HCT116 (cell line): ENCODE data around the gene DHRSX. TPM values are rescaled to one million over a fixed set of nuclear protein-coding genes. Genes with fewer than 3 reads are reported as not detected.

ENCODE experiments used
- ATAC-seq: fragments of 200-7000 bp; cut with Tn5 transposase; 2 replicates; pipeline ENCODE4 v1.9.1; 2020; ENCODE audit warnings: mild to moderate bottlenecking, moderate library complexity
- BruUV-seq: library from RNA; stranded (reverse); fragments of 400-500 nt; replicated peaks from 2 replicates; lab custom pipeline; 2021; lab: Mats Ljungman, UMichigan
- CTCF ChIA-PET: fragments of 300-600 bp; sonication (Branson Sonifier 250); formaldehyde crosslinking; loops from one replicate; lab custom pipeline; 2021; ENCODE audit warnings: antibody characterized with exemption; lab: Charles Lee
- POLR2A ChIA-PET: fragments of 300-600, 350-600 bp; sonication (Branson Sonifier 250); formaldehyde crosslinking; loops from one replicate; lab custom pipeline; 2021; ENCODE audit warnings: antibody characterized with exemption; lab: Charles Lee
- RAD21 ChIA-PET, 2 experiments: fragments of 300-600 bp; sonication (Branson Sonifier 250); formaldehyde crosslinking; loops; one replicate each; lab custom pipeline; 2023; ENCODE audit warnings: low total read pairs in 2 of 2; ENCODE audit not compliant: uncharacterized antibody in 2 of 2, unreplicated experiment in 2 of 2, low non-redundant PET in 1 of 2; lab: Charles Lee
- DNase-seq: peaks from one replicate; pipeline ENCODE4 v3.0.0-alpha.2; 2010; ENCODE audit warnings: low read depth, low spot score
- H2AFZ ChIP-seq: fragments of 200-600 bp; shearing (Covaris generic), sonication (generic); 2 replicates; pipeline ENCODE4 v1.6.1; 2017; ENCODE audit warnings: low read depth, mixed run types, mixed read lengths, antibody characterized with exemption, low read length; ENCODE audit not compliant: poor library complexity, severe bottlenecking
- H3K27ac ChIP-seq: 2 replicates; pipeline ENCODE4 v1.5.1; 2012; ENCODE audit warnings: low read depth, low read length
- H3K27me3 ChIP-seq: fragments of 200-600 bp; sonication (generic); 2 replicates; pipeline ENCODE4 v1.6.1; 2016; ENCODE audit warnings: mixed run types, low read length, mixed read lengths; ENCODE audit not compliant: insufficient read depth
- H3K36me3 ChIP-seq, 2 experiments: fragments of 200-500 bp in 1 of 2; fragments of 200-600 bp in 1 of 2; sonication (Bioruptor generic) in 1 of 2; sonication (generic) in 1 of 2; 2 replicates each; pipeline versions ENCODE4 v1.5.1 to v1.6.1; 2014 to 2016; ENCODE audit warnings: low read length in 2 of 2, inconsistent platforms in 1 of 2, mixed read lengths in 1 of 2, mixed run types in 1 of 2; ENCODE audit not compliant: insufficient read depth in 2 of 2, control insufficient read depth in 1 of 2
- H3K4me1 ChIP-seq, 2 experiments: fragments of 200-600 bp in 1 of 2; sonication (generic) in 1 of 2; 2 replicates each; pipeline versions ENCODE4 v1.5.1 to v1.6.1; 2012 to 2017; ENCODE audit warnings: low read length in 2 of 2, inconsistent platforms in 1 of 2, mild to moderate bottlenecking in 1 of 2, mixed read lengths in 1 of 2, mixed run types in 1 of 2, moderate library complexity in 1 of 2; ENCODE audit not compliant: insufficient read depth in 2 of 2, control insufficient read depth in 1 of 2
- H3K4me2 ChIP-seq: fragments of 200-600 bp; sonication (generic); 2 replicates; pipeline ENCODE4 v1.6.1; 2017; ENCODE audit warnings: mixed run types, low read length, mixed read lengths
- H3K4me3 ChIP-seq, 2 experiments: fragments of 200-600 bp in 1 of 2; sonication (generic) in 1 of 2; replicated peaks in 1 of 2; 2 replicates each; pipeline ENCODE4 v1.5.1; 2011 to 2016; ENCODE audit warnings: low read length in 2 of 2, control low read depth in 1 of 2, low read depth in 1 of 2, mild to moderate bottlenecking in 1 of 2, mixed read lengths in 1 of 2, mixed run types in 1 of 2
- H3K79me2 ChIP-seq: fragments of 200-600 bp; sonication (generic); 2 replicates; pipeline ENCODE4 v1.6.1; 2017; ENCODE audit warnings: mild to moderate bottlenecking, mixed run types, low read length, moderate library complexity, mixed read lengths; ENCODE audit not compliant: insufficient read depth
- H3K9ac ChIP-seq: fragments of 200-600 bp; sonication (generic); 2 replicates; pipeline ENCODE4 v1.6.1; 2016; ENCODE audit warnings: low read length, mixed read lengths
- H3K9me2 ChIP-seq: fragments of 200-600 bp; sonication (generic), shearing (Covaris generic); 2 replicates; pipeline ENCODE4 v1.6.1; 2017; ENCODE audit warnings: mixed run types, mild to moderate bottlenecking, moderate library complexity; ENCODE audit not compliant: insufficient read depth
- H3K9me3 ChIP-seq, 2 experiments: fragments of 200-500 bp in 1 of 2; fragments of 200-600 bp in 1 of 2; sonication (Bioruptor generic) in 1 of 2; sonication (generic) in 1 of 2; 2 replicates each; pipeline ENCODE4 v1.6.1; 2014 to 2017; ENCODE audit warnings: low read length in 2 of 2, mixed read lengths in 2 of 2, inconsistent platforms in 1 of 2, low read depth in 1 of 2, mild to moderate bottlenecking in 1 of 2, mixed run types in 1 of 2, moderate library complexity in 1 of 2; ENCODE audit not compliant: control insufficient read depth in 1 of 2, insufficient read depth in 1 of 2
- H4K20me1 ChIP-seq: fragments of 200-600 bp; sonication (generic), shearing (Covaris generic); 2 replicates; pipeline ENCODE4 v1.6.1; 2017; ENCODE audit warnings: mixed run types, mild to moderate bottlenecking, moderate library complexity; ENCODE audit not compliant: insufficient read depth
- CBX3 ChIP-seq: IDR thresholded peaks from 2 replicates; pipeline ENCODE4 v1.6.1; 2012; ENCODE audit warnings: low read depth
- ELF1 ChIP-seq: IDR thresholded peaks from 2 replicates; pipeline ENCODE4 v1.6.1; 2012; ENCODE audit warnings: low read depth, borderline replicate concordance
- EZH2 ChIP-seq: fragments of 200-600 bp; sonication (generic); IDR thresholded peaks from 2 replicates; pipeline ENCODE4 v1.6.1; 2017; ENCODE audit warnings: antibody characterized with exemption, mixed run types
- EZH2phosphoT487 ChIP-seq: fragments of 200-600 bp; IDR thresholded peaks from 2 replicates; pipeline ENCODE4 v1.6.1; 2018; ENCODE audit warnings: antibody characterized with exemption, borderline replicate concordance
- FOSL1 ChIP-seq: IDR thresholded peaks from 2 replicates; pipeline ENCODE4 v1.6.1; 2012; ENCODE audit warnings: low read depth
- JUND ChIP-seq: IDR thresholded peaks from 2 replicates; pipeline ENCODE4 v1.6.1; 2012
- MAX ChIP-seq: IDR thresholded peaks from 2 replicates; pipeline ENCODE4 v1.6.1; 2012
- POLR2AphosphoS5 ChIP-seq: IDR thresholded peaks from 2 replicates; pipeline ENCODE4 v1.6.1; 2011; ENCODE audit warnings: mild to moderate bottlenecking, low read depth, low read length, moderate library complexity
- RAD21 ChIP-seq: IDR thresholded peaks from 2 replicates; pipeline ENCODE4 v1.6.1; 2012; ENCODE audit warnings: low read depth, mild to moderate bottlenecking
- SIN3A ChIP-seq: IDR thresholded peaks from 2 replicates; pipeline ENCODE4 v1.6.1; 2012; ENCODE audit warnings: low read depth
- SP1 ChIP-seq: IDR thresholded peaks from 2 replicates; pipeline ENCODE4 v1.6.1; 2012; ENCODE audit warnings: low read depth
- SRF ChIP-seq: IDR thresholded peaks from 2 replicates; pipeline ENCODE4 v1.6.1; 2012; ENCODE audit warnings: low read depth
- ZFX ChIP-seq: fragments of 450-650 bp; IDR thresholded peaks from 2 replicates; pipeline ENCODE4 v1.6.1; 2017
- intact Hi-C: fragments of 100-400 bp; cut with micrococcal nuclease; formaldehyde crosslinking; loops from 2 replicates; pipeline ENCODE4 v1.10.0; 2022
- total RNA-seq: library from RNA; stranded (reverse); gene quantifications from one replicate; pipeline ENCODE4 v1.2.1, GENCODE V29; 2021; ENCODE audit not compliant: unreplicated experiment
- TF ChIP-seq, protein P1 (sequence below): IDR thresholded peaks from 2 replicates; pipeline ENCODE4 v1.6.1; 2012
- TF ChIP-seq, protein P2 (sequence below): IDR thresholded peaks from 2 replicates; pipeline ENCODE4 v1.6.1; 2011; ENCODE audit warnings: mild to moderate bottlenecking, low read length, moderate library complexity; ENCODE audit not compliant: insufficient replicate concordance; ENCODE audit errors: extremely low read depth
- TF ChIP-seq, protein P3 (sequence below), 3 experiments: fragments of 200-600 bp in 1 of 3; sonication (generic) in 1 of 3; IDR thresholded peaks in 2 of 3; conservative IDR thresholded peaks in 1 of 3; 2 replicates each; pipeline ENCODE4 v1.5.1; 2012 to 2017; ENCODE audit warnings: low read depth in 2 of 3, low read length in 2 of 3, antibody characterized with exemption in 1 of 3, borderline replicate concordance in 1 of 3, control low read depth in 1 of 3, mild to moderate bottlenecking in 1 of 3, mixed read lengths in 1 of 3, mixed run types in 1 of 3, moderate library complexity in 1 of 3; ENCODE audit not compliant: insufficient read depth in 1 of 3

Gene DHRSX
- total RNA-seq, 1 experiment from 2014 or later, result 11.9 TPM

DNA sequence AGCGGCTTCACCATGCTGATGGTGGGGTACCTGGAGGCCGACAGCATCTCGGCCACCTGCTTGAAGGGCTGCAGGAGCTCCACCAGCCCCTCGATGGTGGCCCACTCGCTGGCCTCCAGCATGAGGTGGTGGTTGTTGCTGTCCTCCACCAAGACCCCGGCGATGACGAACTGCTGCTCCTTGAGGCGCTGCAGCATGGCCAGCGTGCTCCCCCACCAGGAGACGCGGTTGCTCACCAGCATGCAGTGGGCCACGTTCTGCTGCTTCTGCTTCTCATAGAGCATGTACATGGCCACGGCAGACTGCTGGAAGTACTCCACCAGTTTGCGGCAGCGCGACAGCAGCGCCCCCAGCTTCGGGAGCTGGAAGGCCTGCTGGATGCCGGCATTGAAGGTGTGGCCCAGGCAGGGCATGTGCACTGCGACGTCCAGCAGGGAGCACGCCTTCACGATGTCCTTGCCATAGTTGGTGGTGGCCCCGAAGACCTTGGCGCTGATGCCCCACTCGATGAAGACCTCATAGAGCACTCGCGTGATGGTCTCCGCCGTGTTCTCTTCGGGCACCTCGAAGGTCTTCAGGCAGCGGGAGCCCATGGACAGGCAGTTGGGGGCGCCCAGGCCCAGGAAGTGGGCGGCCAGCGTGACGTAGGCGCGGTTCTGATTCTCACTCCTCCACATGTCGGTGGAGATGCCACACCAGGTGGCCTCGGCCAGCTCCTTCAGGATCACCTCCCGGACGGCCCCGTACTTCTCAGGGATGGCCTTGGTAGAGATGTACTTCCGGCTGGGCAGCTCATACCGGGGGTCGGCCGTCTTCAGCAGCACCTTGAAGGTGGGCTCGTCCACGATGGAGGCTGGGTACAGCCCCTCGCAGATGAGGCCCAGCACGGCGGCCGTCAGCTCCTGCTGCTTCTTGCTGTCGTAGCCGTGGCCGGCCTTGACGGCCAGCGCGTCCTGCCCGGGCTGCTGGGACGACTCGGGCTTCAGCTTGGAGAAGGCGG lies 11.0 kb downstream of the DHRSX start:
- ATAC-seq, result no peak
- no peaks in the 10 kb centered on the region; a peak in 1 of 4 replicates for H3K36me3 ChIP-seq
- no peaks in the 10 kb centered on the region for H3K9me2 ChIP-seq
- H3K4me2 ChIP-seq, result no peak overlapping the region
- intact Hi-C loops, result no loop called here
- peaks cover 20% of the 10 kb centered on the region for H3K79me2 ChIP-seq
- ChIA-PET RAD21 (no interaction called here), CTCF (no interaction called here), POLR2A (no interaction called here)
- H3K27me3 ChIP-seq, result no peaks in the 10 kb centered on the region
- H2AFZ ChIP-seq, result no peak overlapping the region
- H3K9me3 ChIP-seq, result no peaks in the 10 kb centered on the region
- BruUV-seq, result no TSS peak
- H3K4me1 ChIP-seq, result no peaks in the 10 kb centered on the region
- no peak overlapping the region for H3K9ac ChIP-seq
- TF ChIP-seq EZH2phosphoT487 (no peak), SRF (no peak), ELF1 (no peak), JUND (no peak), EZH2 (no peak), ZFX (no peak), SIN3A (no peak), POLR2AphosphoS5 (no peak), SP1 (no peak), RAD21 (no peak), FOSL1 (no peak), MAX (no peak), CBX3 (no peak)
- TF ChIP-seq, protein P1, sequence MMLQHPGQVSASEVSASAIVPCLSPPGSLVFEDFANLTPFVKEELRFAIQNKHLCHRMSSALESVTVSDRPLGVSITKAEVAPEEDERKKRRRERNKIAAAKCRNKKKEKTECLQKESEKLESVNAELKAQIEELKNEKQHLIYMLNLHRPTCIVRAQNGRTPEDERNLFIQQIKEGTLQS, result no peak
- TF ChIP-seq, protein P2, sequence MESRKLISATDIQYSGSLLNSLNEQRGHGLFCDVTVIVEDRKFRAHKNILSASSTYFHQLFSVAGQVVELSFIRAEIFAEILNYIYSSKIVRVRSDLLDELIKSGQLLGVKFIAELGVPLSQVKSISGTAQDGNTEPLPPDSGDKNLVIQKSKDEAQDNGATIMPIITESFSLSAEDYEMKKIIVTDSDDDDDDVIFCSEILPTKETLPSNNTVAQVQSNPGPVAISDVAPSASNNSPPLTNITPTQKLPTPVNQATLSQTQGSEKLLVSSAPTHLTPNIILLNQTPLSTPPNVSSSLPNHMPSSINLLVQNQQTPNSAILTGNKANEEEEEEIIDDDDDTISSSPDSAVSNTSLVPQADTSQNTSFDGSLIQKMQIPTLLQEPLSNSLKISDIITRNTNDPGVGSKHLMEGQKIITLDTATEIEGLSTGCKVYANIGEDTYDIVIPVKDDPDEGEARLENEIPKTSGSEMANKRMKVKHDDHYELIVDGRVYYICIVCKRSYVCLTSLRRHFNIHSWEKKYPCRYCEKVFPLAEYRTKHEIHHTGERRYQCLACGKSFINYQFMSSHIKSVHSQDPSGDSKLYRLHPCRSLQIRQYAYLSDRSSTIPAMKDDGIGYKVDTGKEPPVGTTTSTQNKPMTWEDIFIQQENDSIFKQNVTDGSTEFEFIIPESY, result no peak
- TF ChIP-seq, protein P3, sequence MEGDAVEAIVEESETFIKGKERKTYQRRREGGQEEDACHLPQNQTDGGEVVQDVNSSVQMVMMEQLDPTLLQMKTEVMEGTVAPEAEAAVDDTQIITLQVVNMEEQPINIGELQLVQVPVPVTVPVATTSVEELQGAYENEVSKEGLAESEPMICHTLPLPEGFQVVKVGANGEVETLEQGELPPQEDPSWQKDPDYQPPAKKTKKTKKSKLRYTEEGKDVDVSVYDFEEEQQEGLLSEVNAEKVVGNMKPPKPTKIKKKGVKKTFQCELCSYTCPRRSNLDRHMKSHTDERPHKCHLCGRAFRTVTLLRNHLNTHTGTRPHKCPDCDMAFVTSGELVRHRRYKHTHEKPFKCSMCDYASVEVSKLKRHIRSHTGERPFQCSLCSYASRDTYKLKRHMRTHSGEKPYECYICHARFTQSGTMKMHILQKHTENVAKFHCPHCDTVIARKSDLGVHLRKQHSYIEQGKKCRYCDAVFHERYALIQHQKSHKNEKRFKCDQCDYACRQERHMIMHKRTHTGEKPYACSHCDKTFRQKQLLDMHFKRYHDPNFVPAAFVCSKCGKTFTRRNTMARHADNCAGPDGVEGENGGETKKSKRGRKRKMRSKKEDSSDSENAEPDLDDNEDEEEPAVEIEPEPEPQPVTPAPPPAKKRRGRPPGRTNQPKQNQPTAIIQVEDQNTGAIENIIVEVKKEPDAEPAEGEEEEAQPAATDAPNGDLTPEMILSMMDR (IDR thresholded peaks at IDR 0.05 in 2 of 3, conservative IDR thresholded peaks at IDR 0.05 in 1 of 3; ENCODE audit: borderline replicate concordance in 1 of 3, insufficient read depth in 1 of 3, low read depth in 2 of 3, low read length in 2 of 3), result no peak
- no peaks in the 10 kb centered on the region for H4K20me1 ChIP-seq
- no peak overlapping the region for H3K4me3 ChIP-seq
- no peak overlapping the region for H3K27ac ChIP-seq
- no peak for DNase-seq
